H1 (cell line): ENCODE data around the gene SENP3. TPM values are rescaled to one million over a fixed set of nuclear protein-coding genes. Genes with fewer than 3 reads are reported as not detected.

ENCODE experiments used
- ATF2 ChIP-seq: IDR thresholded peaks from 2 replicates; pipeline ENCODE4 v1.6.1; 2012; ENCODE audit warnings: low read length, inconsistent platforms
- CBX8 ChIP-seq: fragments of 300-800, 300-1000 bp; sonication (generic); IDR thresholded peaks from 2 replicates; pipeline ENCODE4 v1.7.1; 2016; ENCODE audit warnings: low read depth, low read length, borderline replicate concordance
- CREB1 ChIP-seq: IDR thresholded peaks from 2 replicates; pipeline ENCODE4 v1.6.1; 2012; ENCODE audit warnings: inconsistent platforms
- CTBP2 ChIP-seq: IDR thresholded peaks from 2 replicates; pipeline ENCODE4 v1.7.0; 2011; ENCODE audit warnings: borderline replicate concordance, mild to moderate bottlenecking, moderate library complexity, mixed read lengths, low read length; ENCODE audit not compliant: insufficient read depth, insufficient read length
- FOSL1 ChIP-seq: IDR thresholded peaks from 2 replicates; pipeline ENCODE4 v1.6.1; 2011; ENCODE audit warnings: mild to moderate bottlenecking, low read depth, low read length, moderate library complexity; ENCODE audit not compliant: insufficient read depth
- GABPA ChIP-seq: IDR thresholded peaks from 2 replicates; pipeline ENCODE4 v1.6.1; 2011; ENCODE audit warnings: mild to moderate bottlenecking, low read length, moderate library complexity, borderline replicate concordance; ENCODE audit not compliant: insufficient read depth
- JUND ChIP-seq: IDR thresholded peaks from 2 replicates; pipeline ENCODE4 v1.6.1; 2011; ENCODE audit warnings: mild to moderate bottlenecking, improper control_type of control experiment, low read length
- KDM1A ChIP-seq: fragments of 200-600, 300-600 bp; sonication (generic); IDR thresholded peaks from 2 replicates; pipeline ENCODE4 v1.7.1; 2016; ENCODE audit warnings: mild to moderate bottlenecking, low read length, borderline replicate concordance
- KDM4A ChIP-seq: IDR thresholded peaks from one replicate; pipeline ENCODE4 v1.7.1; 2012; ENCODE audit warnings: low read depth, mild to moderate bottlenecking, moderate library complexity, low read length, inconsistent platforms; ENCODE audit not compliant: severe bottlenecking
- MAFK ChIP-seq: IDR thresholded peaks from 2 replicates; pipeline ENCODE4 v1.6.1; 2012; ENCODE audit warnings: low read depth, mild to moderate bottlenecking, improper control_type of control experiment, low read length
- PHF8 ChIP-seq: fragments of 200-600 bp; sonication (generic); conservative IDR thresholded peaks from 2 replicates; pipeline ENCODE4 v1.7.1; 2012; ENCODE audit warnings: low read depth, mild to moderate bottlenecking, inconsistent platforms, low read length, moderate library complexity
- POLR2A ChIP-seq, 2 experiments: IDR thresholded peaks; 1 replicate in 1 of 2; 2 replicates in 1 of 2; pipeline ENCODE4 v1.6.1; 2011; ENCODE audit warnings: low read depth in 2 of 2, low read length in 2 of 2, mild to moderate bottlenecking in 2 of 2; ENCODE audit errors: control extremely low read depth in 1 of 2
- RBBP5 ChIP-seq: IDR thresholded peaks from 2 replicates; pipeline ENCODE4 v1.7.1; 2012; ENCODE audit warnings: low read depth, mild to moderate bottlenecking, inconsistent platforms, low read length, moderate library complexity, borderline replicate concordance
- RNF2 ChIP-seq: fragments of 200-900, 300-1000 bp; sonication (generic); IDR thresholded peaks from 2 replicates; pipeline ENCODE4 v1.7.1; 2016; ENCODE audit warnings: borderline replicate concordance, low read depth, mild to moderate bottlenecking, antibody characterized with exemption, low read length; ENCODE audit not compliant: poor library complexity, severe bottlenecking; ENCODE audit errors: missing control alignments
- SIN3A ChIP-seq, 2 experiments: IDR thresholded peaks in 1 of 2; conservative IDR thresholded peaks in 1 of 2; 2 replicates each; pipeline ENCODE4 v1.6.1; 2011 to 2012; ENCODE audit warnings: low read length in 2 of 2, improper control_type of control experiment in 1 of 2, low read depth in 1 of 2, mild to moderate bottlenecking in 1 of 2
- SP2 ChIP-seq: IDR thresholded peaks from 2 replicates; pipeline ENCODE4 v1.6.1; 2012; ENCODE audit warnings: mild to moderate bottlenecking, low read length, inconsistent platforms
- SRF ChIP-seq: IDR thresholded peaks from 2 replicates; pipeline ENCODE4 v1.6.1; 2011; ENCODE audit warnings: mild to moderate bottlenecking, low read depth, low read length, moderate library complexity
- SUZ12 ChIP-seq: fragments of 200-600 bp; sonication (generic); IDR thresholded peaks from 2 replicates; pipeline ENCODE4 v1.6.1; 2012; ENCODE audit warnings: mild to moderate bottlenecking, inconsistent platforms, low read length, moderate library complexity, mixed read lengths
- TAF1 ChIP-seq: IDR thresholded peaks from 2 replicates; pipeline ENCODE4 v1.6.1; 2011; ENCODE audit warnings: mild to moderate bottlenecking, low read depth, low read length
- TBP ChIP-seq: IDR thresholded peaks from 2 replicates; pipeline ENCODE4 v1.6.1; 2011; ENCODE audit warnings: low read depth, low read length, improper control_type of control experiment
- TCF12 ChIP-seq: IDR thresholded peaks from 2 replicates; pipeline ENCODE4 v1.6.1; 2011; ENCODE audit warnings: low read depth, mild to moderate bottlenecking, low read length
- polyA plus RNA-seq, 7 experiments: library from polyadenylated mRNA; depleted of rRNA in 3 of 7; stranded (reverse) in 5 of 7; unstranded in 2 of 7; fragments of >200 nt in 5 of 7; fragments of 200-250 nt in 2 of 7; gene quantifications; 1 replicate in 5 of 7; 2 replicates in 1 of 7; 4 replicates in 1 of 7; pipeline versions ENCODE4 v1.2.1 to v1.2.3, GENCODE V29; 2011 to 2013; ENCODE audit warnings: missing spikeins in 2 of 7, mixed read lengths in 2 of 7
- total RNA-seq: library from RNA; stranded (reverse); fragmentation: NEBNext Ultra II Directional; extraction: Animal tissue kit (Norgen Biotek cat#: 25700); gene quantifications from 2 replicates; pipeline ENCODE4 v1.2.1, GENCODE V29; 2021

The SENP3 gene
- total and polyA plus RNA-seq, 2 of the 8 experiments (the other 6 are each of a cell fraction or from before 2014, with no cell fraction given): 86.2 to 129 TPM

GRCh38 chr17:7560172-7561027, 1.3 kb upstream of the SENP3 start (continued):
- TF ChIP-seq RBBP5: 0 out of 2 replicates have a peak, but pooled peaks have one; percentile 9
- TF ChIP-seq SUZ12: no peak
- no peak for TF ChIP-seq CREB1
- TF ChIP-seq ATF2: 0 out of 2 replicates have a peak, but pooled peaks have one; percentile 54
- TF ChIP-seq SRF: no peak
- peak; percentile 37; the same call in 1 of the 2 replicates for TF ChIP-seq JUND
- TF ChIP-seq KDM1A: no peak
- no peak for TF ChIP-seq CTBP2
- no peak for TF ChIP-seq KDM4A
- no peak for TF ChIP-seq PHF8
- no peak for TF ChIP-seq TCF12
- no peak for TF ChIP-seq RNF2
- TF ChIP-seq SP2: no peak
- TF ChIP-seq FOSL1: no peak
- no peak for TF ChIP-seq GABPA
- no peak for TF ChIP-seq CBX8
- TF ChIP-seq MAFK: no peak
- TF ChIP-seq TBP: peak; percentile 62; the same call in 1 of the 2 replicates
- peak in 1 of 2 experiments; percentile 38; a peak in 2 of 3 replicates for TF ChIP-seq POLR2A (IDR thresholded peaks at IDR 0.05; ENCODE audit: control extremely low read depth in 1 of 2, low read depth in 2 of 2, low read length in 2 of 2)
- TF ChIP-seq SIN3A (conservative IDR thresholded peaks at IDR 0.05 in 1 of 2, IDR thresholded peaks at IDR 0.05 in 1 of 2; ENCODE audit: low read depth in 1 of 2, low read length in 2 of 2): peak in 1 of 2 experiments; percentile 77; a peak in 1 of 4 replicates
- TF ChIP-seq TAF1: peak; percentile 66; the same call in 1 of the 2 replicates
